Measurements from ENCODE around the gene DYNC2I2. TPM values are rescaled to one million over a fixed set of nuclear protein-coding genes. Genes with fewer than 3 reads are reported as not detected.
A peak's percentile ranks its signal among the peaks of the same experiment; 100 is the strongest.

The DYNC2I2 gene
- polyA plus RNA-seq, 1 of the 3 experiments (the other 2 are of a cell fraction) = 73.7 TPM

GRCh38 chr9:128690684-128691034 lies 34.0 kb upstream of the DYNC2I2 start:
- Histone ChIP-seq H4K20me1 (ENCODE audit: insufficient read depth) (peaks cover 38% of the 10 kb centered on the region), H3K79me2 (ENCODE audit: insufficient read depth) (peaks cover 45% of the 10 kb centered on the region), H3K4me2 (peak overlapping the region; percentile 90), H3K9ac (peak overlapping the region; percentile 88), H3K9me2 (no peaks in the 10 kb centered on the region), H3K9me3 (no peaks in the 10 kb centered on the region), H3K27me3 (ENCODE audit: insufficient read depth) (no peaks in the 10 kb centered on the region), H2AFZ (ENCODE audit: low read depth) (no peak overlapping the region), H3K4me3 (ENCODE audit: low read depth in 2 of 2, low read length in 1 of 2) (peak overlapping the region; percentile 76 to 97), H3K36me3 (replicated peaks in 1 of 2; ENCODE audit: control insufficient read depth in 1 of 2, insufficient read depth in 2 of 2, low read length in 1 of 2) (peaks cover 40 to 47% of the 10 kb centered on the region in 2 experiments), H3F3A (replicated peaks; ENCODE audit: insufficient read depth) (peaks cover 23% of the 10 kb centered on the region), H3K27ac (ENCODE audit: low read depth in 2 of 2, low read length in 1 of 2) (peak overlapping the region; percentile 57 to 82; a peak in 3 of 4 replicates), H3K4me1 (ENCODE audit: control insufficient read depth in 1 of 2, insufficient read depth in 2 of 2, low read depth in 1 of 2, low read length in 1 of 2) (peaks cover 3 to 6% of the 10 kb centered on the region in 2 experiments; a peak in 2 of 4 replicates)
- DNase-seq = no peak
- ChIA-PET CTCF (interaction anchor here (0.7 to 9.1 kb wide), 3 partner anchors 12 to 99 kb away, joined by 3 to 64 read pairs (median 3); partner anchors contain the start of gene PKN3), POLR2A (no interaction called here)
- 3% methylated on average over 5 of the region's 5 CpGs for WGBS (ENCODE audit: low lambda C conversion rate)
- no peak for TF ChIP-seq FOSL2 (IDR thresholded peaks at IDR 0.05; ENCODE audit: borderline replicate concordance, low read depth)
- no peak for TF ChIP-seq SMC3 (IDR thresholded peaks at IDR 0.05; ENCODE audit: low read depth, low read length)

GRCh38 chr9:128689820-128690683 lies 33.4 kb upstream of the DYNC2I2 start:
- Histone ChIP-seq H3K27me3 (ENCODE audit: insufficient read depth) (no peaks in the 10 kb centered on the region), H2AFZ (ENCODE audit: low read depth) (no peak overlapping the region), H3K9me2 (no peaks in the 10 kb centered on the region), H3K4me2 (peak overlapping the region; percentile 90), H3K36me3 (replicated peaks in 1 of 2; ENCODE audit: control insufficient read depth in 1 of 2, insufficient read depth in 2 of 2, low read length in 1 of 2) (peaks cover 37 to 43% of the 10 kb centered on the region in 2 experiments), H3K9ac (peak overlapping the region; percentile 88), H3F3A (replicated peaks; ENCODE audit: insufficient read depth) (peaks cover 23% of the 10 kb centered on the region), H4K20me1 (ENCODE audit: insufficient read depth) (peaks cover 38% of the 10 kb centered on the region), H3K4me1 (ENCODE audit: control insufficient read depth in 1 of 2, insufficient read depth in 2 of 2, low read depth in 1 of 2, low read length in 1 of 2) (peaks cover 3 to 6% of the 10 kb centered on the region in 2 experiments; a peak in 2 of 4 replicates), H3K27ac (ENCODE audit: low read depth in 2 of 2, low read length in 1 of 2) (peak overlapping the region; percentile 57 to 93), H3K79me2 (ENCODE audit: insufficient read depth) (peaks cover 45% of the 10 kb centered on the region), H3K4me3 (ENCODE audit: low read depth in 2 of 2, low read length in 1 of 2) (peak overlapping the region; percentile 76 to 97), H3K9me3 (no peaks in the 10 kb centered on the region)
- DNase-seq = peak; percentile 93
- ChIA-PET CTCF (interaction anchor here (0.7 to 9.1 kb wide), 4 partner anchors 10 to 99 kb away, joined by 3 to 64 read pairs (median 3); partner anchors contain the start of gene PKN3), POLR2A (no interaction called here)
- 3% methylated on average over 9 of the region's 83 CpGs for WGBS (ENCODE audit: low lambda C conversion rate)
- no peak for TF ChIP-seq PBX3 (IDR thresholded peaks at IDR 0.05)
- TF ChIP-seq TEAD4 (IDR thresholded peaks at IDR 0.05; ENCODE audit: borderline replicate concordance, insufficient read depth) = no peak
- TF ChIP-seq YY1 (IDR thresholded peaks at IDR 0.05; ENCODE audit: low read depth) = peak; percentile 16; the same call in 1 of the 2 replicates
- no peak for TF ChIP-seq RFX5 (IDR thresholded peaks at IDR 0.05; ENCODE audit: low read length)
- no peak for TF ChIP-seq EP300 (IDR thresholded peaks at IDR 0.05; ENCODE audit: borderline replicate concordance in 1 of 2, low read depth in 1 of 2, low read length in 1 of 2)
- peak; percentile 73; the same call in 1 of the 2 replicates for TF ChIP-seq MXI1 (IDR thresholded peaks at IDR 0.05; ENCODE audit: low read depth, low read length)
- no peak for TF ChIP-seq RCOR1 (IDR thresholded peaks at IDR 0.05; ENCODE audit: low read length)
- TF ChIP-seq RXRA (IDR thresholded peaks at IDR 0.05; ENCODE audit: borderline replicate concordance, low read depth) = no peak
- TF ChIP-seq JUND (IDR thresholded peaks at IDR 0.05) = no peak
- TF ChIP-seq MAX (IDR thresholded peaks at IDR 0.05; ENCODE audit: low read depth) = peak; percentile 33; the same call in 1 of the 2 replicates
- TF ChIP-seq ELF1 (IDR thresholded peaks at IDR 0.05) = no peak
- no peak for TF ChIP-seq IRF3 (IDR thresholded peaks at IDR 0.05; ENCODE audit: low read depth, low read length)

All from SK-N-SH (cell line).